HepG2 (cell line): ENCODE data around the gene PLEKHG2. TPM values are rescaled to one million over a fixed set of nuclear protein-coding genes. Genes with fewer than 3 reads are reported as not detected.

Experiments
- ATRX ChIP-seq: sonication (generic); formaldehyde crosslinking; IDR thresholded peaks from 2 replicates; pipeline ENCODE4 v1.4.0; 2020; ENCODE audit warnings: missing genetic modification reagents, borderline replicate concordance
- BRD4 ChIP-seq: sonication (generic); formaldehyde crosslinking; IDR thresholded peaks from 2 replicates; pipeline ENCODE4 v1.4.0; 2020; ENCODE audit warnings: missing genetic modification reagents
- CHD4 ChIP-seq: fragments of 200-600 bp; sonication (generic); IDR thresholded peaks from 2 replicates; pipeline ENCODE4 v1.7.0; 2017; ENCODE audit warnings: mild to moderate bottlenecking, low read length, borderline replicate concordance
- DRAP1 ChIP-seq: IDR thresholded peaks from 2 replicates; pipeline ENCODE4 v1.6.1; 2016; ENCODE audit warnings: missing genetic modification reagents, missing compliant biosample characterization
- EEA1 ChIP-seq: sonication (generic); formaldehyde crosslinking; IDR thresholded peaks from 2 replicates; pipeline ENCODE4 v1.5.1; 2020; ENCODE audit warnings: mild to moderate bottlenecking, missing genetic modification reagents, borderline replicate concordance
- GATAD1 ChIP-seq: IDR thresholded peaks from 2 replicates; pipeline ENCODE4 v1.6.1; 2016; ENCODE audit warnings: missing genetic modification reagents, missing compliant biosample characterization
- KDM2A ChIP-seq: sonication (generic); formaldehyde crosslinking; IDR thresholded peaks from 2 replicates; pipeline ENCODE4 v1.4.0; 2020; ENCODE audit warnings: low read depth, missing genetic modification reagents, borderline replicate concordance
- MAZ ChIP-seq, 2 experiments: sonication (generic) in 1 of 2; formaldehyde crosslinking in 1 of 2; IDR thresholded peaks; 2 replicates each; pipeline versions ENCODE4 v1.5.0 to v1.6.1; 2012 to 2020; ENCODE audit warnings: low read depth in 2 of 2, mild to moderate bottlenecking in 2 of 2, borderline replicate concordance in 1 of 2, improper control_type of control experiment in 1 of 2, low read length in 1 of 2, missing genetic modification reagents in 1 of 2, moderate library complexity in 1 of 2
- NRL ChIP-seq: sonication (generic); formaldehyde crosslinking; IDR thresholded peaks from 2 replicates; pipeline ENCODE4 v1.5.0; 2020; ENCODE audit warnings: missing genetic modification reagents, mild to moderate bottlenecking, moderate library complexity, borderline replicate concordance
- PCBP2 ChIP-seq: fragments of 200-400 bp; formaldehyde crosslinking; optimal IDR thresholded peaks from 2 replicates; pipeline ENCODE3; 2018; ENCODE audit warnings: low read length, low read depth; ENCODE audit not compliant: poor library complexity, severe bottlenecking
- RAD51 ChIP-seq: fragments of 450-650 bp; IDR thresholded peaks from 2 replicates; pipeline ENCODE4 v1.6.1; 2016; ENCODE audit warnings: borderline replicate concordance
- SIN3A ChIP-seq: IDR thresholded peaks from 2 replicates; pipeline ENCODE4 v1.6.1; 2011; ENCODE audit warnings: low read depth, mild to moderate bottlenecking, control low read depth, low read length, borderline replicate concordance
- TFAP4 ChIP-seq: sonication (generic); IDR thresholded peaks from 2 replicates; pipeline ENCODE4 v1.6.1; 2016; ENCODE audit warnings: low read depth, borderline replicate concordance
- THYN1 ChIP-seq: sonication (generic); formaldehyde crosslinking; IDR thresholded peaks from 2 replicates; pipeline ENCODE4 v1.8.1; 2023; ENCODE audit warnings: low read depth, mild to moderate bottlenecking, moderate library complexity, missing genetic modification reagents, borderline replicate concordance
- ZBTB43 ChIP-seq: sonication (generic); formaldehyde crosslinking; conservative IDR thresholded peaks from 2 replicates; pipeline ENCODE4 v1.4.0; 2020; ENCODE audit warnings: missing genetic modification reagents
- ZNF414 ChIP-seq: sonication (generic); formaldehyde crosslinking; IDR thresholded peaks from 2 replicates; pipeline ENCODE4 v1.5.0; 2020; ENCODE audit warnings: missing genetic modification reagents
- ZNF460 ChIP-seq: sonication (generic); formaldehyde crosslinking; IDR thresholded peaks from 2 replicates; pipeline ENCODE4 v1.5.1; 2020; ENCODE audit warnings: missing genetic modification reagents, mild to moderate bottlenecking, borderline replicate concordance
- ZNF605 ChIP-seq: sonication (generic); formaldehyde crosslinking; IDR thresholded peaks from 2 replicates; pipeline ENCODE4 v1.8.0; 2022; ENCODE audit warnings: mild to moderate bottlenecking, missing genetic modification reagents
- polyA plus RNA-seq, 8 experiments: library from polyadenylated mRNA; depleted of rRNA in 3 of 8; stranded (reverse) in 7 of 8; unstranded in 1 of 8; fragments of >200 nt; fragmentation: Illumina TruSeq in 4 of 8; extraction: Trizol in 4 of 8; gene quantifications; 2 replicates each; pipeline versions ENCODE4 v1.2.1 to v1.2.3, GENCODE V29; 2011 to 2016; ENCODE audit warnings: low read depth in 4 of 8, missing spikeins in 1 of 8, mixed read lengths in 1 of 8; ENCODE audit not compliant: insufficient read depth in 1 of 8
- total RNA-seq, 5 experiments: library from RNA; depleted of rRNA; stranded (reverse); fragments of >200 nt; fragmentation: Illumina TruSeq; extraction: Trizol; gene quantifications; 2 replicates each; pipeline ENCODE4 v1.2.3, GENCODE V29; 2016; ENCODE audit warnings: low read depth in 1 of 5

The PLEKHG2 gene
- total and polyA plus RNA-seq, 2 of the 13 experiments (the other 11 are each of a cell fraction or from before 2014, with no cell fraction given): 3.6 to 6.8 TPM

GRCh38 chr19:39411081-39411831 is 1.2 kb upstream of the PLEKHG2 start (continued):
- no peak for TF ChIP-seq ZNF605 (CRISPR knock-in tag)
- TF ChIP-seq ZBTB43 (CRISPR knock-in tag): no peak
- no peak for TF ChIP-seq RAD51
- TF ChIP-seq ZNF460 (CRISPR knock-in tag): no peak
- no peak for TF ChIP-seq THYN1 (CRISPR knock-in tag)
- no peak for TF ChIP-seq NRL (CRISPR knock-in tag)
- peak; percentile 81; the same call in 1 of the 2 replicates for TF ChIP-seq SIN3A
- TF ChIP-seq PCBP2: no peak
- TF ChIP-seq MAZ (IDR thresholded peaks at IDR 0.05; ENCODE audit: borderline replicate concordance, low read depth, low read length): no peak
- TF ChIP-seq MAZ (CRISPR knock-in tag; IDR thresholded peaks at IDR 0.05; ENCODE audit: low read depth): 0 out of 2 replicates have a peak, but pooled peaks have one; percentile 2
- no peak for TF ChIP-seq EEA1 (CRISPR knock-in tag)
- no peak; the same call in 1 of the 2 replicates for TF ChIP-seq KDM2A (CRISPR knock-in tag)
- TF ChIP-seq TFAP4: peak; percentile 42; the same call in 1 of the 2 replicates
- peak; percentile 38; the same call in 1 of the 2 replicates for TF ChIP-seq GATAD1
- TF ChIP-seq CHD4: 0 out of 2 replicates have a peak, but pooled peaks have one; percentile 51
- TF ChIP-seq BRD4 (CRISPR knock-in tag): no peak
- no peak for TF ChIP-seq ATRX
- TF ChIP-seq ZNF414 (CRISPR knock-in tag): no peak
- TF ChIP-seq DRAP1: peak; percentile 73
